Smooth muscle cell (in vitro differentiated cells): ENCODE data around the gene HOXC11. TPM values are rescaled to one million over a fixed set of nuclear protein-coding genes. Genes with fewer than 3 reads are reported as not detected.
A peak's percentile ranks its signal among the peaks of the same experiment; 100 is the strongest.

Experiments
- DNase-seq: peaks from one replicate; lab custom pipeline; 2025; ENCODE audit not compliant: unreplicated experiment; lab: John Stamatoyannopoulos, UW
- H2AFZ ChIP-seq: fragments of 200-600 bp; sonication (generic); 2 replicates; pipeline ENCODE4 v1.6.0; 2016; ENCODE audit warnings: antibody characterized with exemption, low read depth, mild to moderate bottlenecking
- H3F3A ChIP-seq: fragments of 200-600 bp; sonication (generic); 2 replicates; pipeline ENCODE4 v1.6.0; 2017; ENCODE audit warnings: antibody characterized with exemption, low read depth
- H3K27ac ChIP-seq: fragments of 200-600 bp; sonication (generic); 2 replicates; pipeline ENCODE4 v1.5.1; 2016; ENCODE audit warnings: low read depth, mild to moderate bottlenecking
- H3K27me3 ChIP-seq: fragments of 200-600 bp; sonication (generic); 2 replicates; pipeline ENCODE4 v1.6.1; 2016; ENCODE audit warnings: low read depth, mild to moderate bottlenecking
- H3K36me3 ChIP-seq: fragments of 200-600 bp; sonication (generic); 2 replicates; pipeline ENCODE4 v1.5.1; 2016; ENCODE audit warnings: low read depth
- H3K4me1 ChIP-seq: fragments of 200-600 bp; sonication (generic); 2 replicates; pipeline ENCODE4 v1.5.1; 2016; ENCODE audit warnings: low read depth
- H3K4me2 ChIP-seq: fragments of 200-600 bp; sonication (generic); 2 replicates; pipeline ENCODE4 v1.6.0; 2016; ENCODE audit warnings: mild to moderate bottlenecking
- H3K4me3 ChIP-seq: fragments of 200-600 bp; sonication (generic); 2 replicates; pipeline ENCODE4 v1.5.1; 2016; ENCODE audit warnings: mild to moderate bottlenecking
- H3K79me2 ChIP-seq: fragments of 200-600 bp; sonication (generic); 2 replicates; pipeline ENCODE4 v1.6.0; 2016; ENCODE audit warnings: low read depth, mild to moderate bottlenecking
- H3K9ac ChIP-seq: fragments of 200-600 bp; sonication (generic); 2 replicates; pipeline ENCODE4 v1.6.0; 2016; ENCODE audit warnings: low read depth
- H3K9me3 ChIP-seq: fragments of 200-600 bp; sonication (generic); replicated peaks from 2 replicates; pipeline ENCODE4 v1.5.1; 2016; ENCODE audit warnings: low read depth
- H4K20me1 ChIP-seq: fragments of 200-600 bp; sonication (generic); 2 replicates; pipeline ENCODE4 v1.6.0; 2016; ENCODE audit warnings: low read depth
- WGBS: methylation state at CpG from one replicate; pipeline ENCODE4 v1.1.7; 2016; ENCODE audit warnings: low lambda C conversion rate; 5-methylcytosine and 5-hydroxymethylcytosine counted together
- polyA plus RNA-seq: library from polyadenylated mRNA; unstranded; fragments of >200 nt; fragmentation: Nextera tagmentation; extraction: Ambion mirVana; gene quantifications from 2 replicates; pipeline ENCODE4 v1.2.1, GENCODE V29; 2016
- total RNA-seq: library from RNA; depleted of rRNA; stranded (reverse); fragments of >200 nt; gene quantifications from 2 replicates; pipeline ENCODE4 v1.2.3, GENCODE V29; 2014
- TF ChIP-seq, protein P1 (sequence below): fragments of 200-600 bp; sonication (generic); IDR thresholded peaks from 2 replicates; pipeline ENCODE4 v1.5.1; 2017; ENCODE audit warnings: borderline replicate concordance, mild to moderate bottlenecking, antibody characterized with exemption; ENCODE audit not compliant: insufficient read depth, poor library complexity, severe bottlenecking

HOXC11 gene
- total and polyA plus RNA-seq, 2 experiments from 2014 or later, result 0.23 to 0.27 TPM

DNA sequence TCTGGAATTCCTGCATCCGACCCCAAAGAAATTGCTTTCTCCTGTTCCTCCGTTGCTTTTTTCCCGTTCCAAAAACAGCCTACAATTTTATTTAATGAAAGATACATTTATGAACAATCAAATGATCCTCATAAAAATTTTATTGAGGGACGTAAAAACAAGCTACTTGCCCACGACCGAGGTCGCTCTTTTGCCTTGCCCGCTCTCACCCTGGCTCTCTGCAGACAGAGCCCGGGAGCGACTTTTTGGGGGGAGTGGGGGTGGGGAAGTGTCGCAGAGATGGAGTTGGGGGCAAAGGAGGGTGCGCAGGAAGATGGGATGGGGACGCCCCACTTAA is 25.9 kb downstream of the HOXC11 start:
- Histone ChIP-seq H3K4me3 (no peak overlapping the region), H3K9me3 (no peaks in the 10 kb centered on the region), H3K27ac (no peak overlapping the region), H3K36me3 (no peaks in the 10 kb centered on the region), H3K4me2 (no peak overlapping the region), H4K20me1 (no peaks in the 10 kb centered on the region), H3F3A (no peaks in the 10 kb centered on the region), H2AFZ (no peak overlapping the region), H3K27me3 (peaks cover 100% of the 10 kb centered on the region), H3K9ac (no peak overlapping the region), H3K79me2 (no peaks in the 10 kb centered on the region), H3K4me1 (peaks cover 7% of the 10 kb centered on the region)
- DNase-seq, result no peak
- 37% methylated on average over 13 of the region's 13 CpGs for WGBS
- TF ChIP-seq, protein P1, sequence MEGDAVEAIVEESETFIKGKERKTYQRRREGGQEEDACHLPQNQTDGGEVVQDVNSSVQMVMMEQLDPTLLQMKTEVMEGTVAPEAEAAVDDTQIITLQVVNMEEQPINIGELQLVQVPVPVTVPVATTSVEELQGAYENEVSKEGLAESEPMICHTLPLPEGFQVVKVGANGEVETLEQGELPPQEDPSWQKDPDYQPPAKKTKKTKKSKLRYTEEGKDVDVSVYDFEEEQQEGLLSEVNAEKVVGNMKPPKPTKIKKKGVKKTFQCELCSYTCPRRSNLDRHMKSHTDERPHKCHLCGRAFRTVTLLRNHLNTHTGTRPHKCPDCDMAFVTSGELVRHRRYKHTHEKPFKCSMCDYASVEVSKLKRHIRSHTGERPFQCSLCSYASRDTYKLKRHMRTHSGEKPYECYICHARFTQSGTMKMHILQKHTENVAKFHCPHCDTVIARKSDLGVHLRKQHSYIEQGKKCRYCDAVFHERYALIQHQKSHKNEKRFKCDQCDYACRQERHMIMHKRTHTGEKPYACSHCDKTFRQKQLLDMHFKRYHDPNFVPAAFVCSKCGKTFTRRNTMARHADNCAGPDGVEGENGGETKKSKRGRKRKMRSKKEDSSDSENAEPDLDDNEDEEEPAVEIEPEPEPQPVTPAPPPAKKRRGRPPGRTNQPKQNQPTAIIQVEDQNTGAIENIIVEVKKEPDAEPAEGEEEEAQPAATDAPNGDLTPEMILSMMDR, result no peak

DNA sequence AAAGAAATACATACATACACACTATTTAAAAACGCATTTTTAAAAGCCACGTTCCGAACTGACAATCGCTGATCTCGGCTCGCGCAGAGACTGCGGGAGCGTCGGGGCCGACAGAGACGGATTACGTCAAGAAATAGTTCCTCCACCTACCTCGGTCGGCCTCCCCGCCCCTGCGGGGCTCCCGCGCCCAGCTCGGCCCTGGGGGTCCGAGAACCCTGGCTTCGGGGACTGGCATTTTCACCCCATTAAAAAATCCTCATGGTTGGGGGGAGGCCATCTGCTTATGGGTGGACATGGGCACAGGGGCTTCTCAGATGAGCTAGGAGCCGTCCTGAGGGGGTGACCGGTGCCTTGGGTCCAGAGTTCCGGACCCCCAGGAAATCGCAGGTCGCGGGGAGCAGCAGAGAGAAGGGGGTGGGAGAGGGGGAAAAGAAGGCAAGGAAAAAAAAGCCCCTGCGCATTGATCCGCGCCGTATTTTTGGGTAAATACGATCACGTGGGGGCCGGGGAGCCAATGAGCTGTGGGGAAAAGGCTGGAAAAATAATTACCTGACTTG is 26.7 kb downstream of the HOXC11 start:
- H3K4me2 ChIP-seq, result peak overlapping the region; percentile 87
- H3K27me3 ChIP-seq, result peaks cover 100% of the 10 kb centered on the region
- no peaks in the 10 kb centered on the region for H4K20me1 ChIP-seq
- H3K9ac ChIP-seq, result peak overlapping the region; percentile 78
- H2AFZ ChIP-seq, result peak overlapping the region; percentile 83
- TF ChIP-seq, protein P1, result no peak
- no peak overlapping the region for H3K27ac ChIP-seq
- WGBS, result 5% methylated on average over 27 of the region's 35 CpGs
- H3K36me3 ChIP-seq, result no peaks in the 10 kb centered on the region
- DNase-seq, result no peak
- no peaks in the 10 kb centered on the region for H3K79me2 ChIP-seq
- H3F3A ChIP-seq, result no peaks in the 10 kb centered on the region
- peaks cover 7% of the 10 kb centered on the region for H3K4me1 ChIP-seq
- no peaks in the 10 kb centered on the region for H3K9me3 ChIP-seq
- peak overlapping the region; percentile 56 for H3K4me3 ChIP-seq

DNA sequence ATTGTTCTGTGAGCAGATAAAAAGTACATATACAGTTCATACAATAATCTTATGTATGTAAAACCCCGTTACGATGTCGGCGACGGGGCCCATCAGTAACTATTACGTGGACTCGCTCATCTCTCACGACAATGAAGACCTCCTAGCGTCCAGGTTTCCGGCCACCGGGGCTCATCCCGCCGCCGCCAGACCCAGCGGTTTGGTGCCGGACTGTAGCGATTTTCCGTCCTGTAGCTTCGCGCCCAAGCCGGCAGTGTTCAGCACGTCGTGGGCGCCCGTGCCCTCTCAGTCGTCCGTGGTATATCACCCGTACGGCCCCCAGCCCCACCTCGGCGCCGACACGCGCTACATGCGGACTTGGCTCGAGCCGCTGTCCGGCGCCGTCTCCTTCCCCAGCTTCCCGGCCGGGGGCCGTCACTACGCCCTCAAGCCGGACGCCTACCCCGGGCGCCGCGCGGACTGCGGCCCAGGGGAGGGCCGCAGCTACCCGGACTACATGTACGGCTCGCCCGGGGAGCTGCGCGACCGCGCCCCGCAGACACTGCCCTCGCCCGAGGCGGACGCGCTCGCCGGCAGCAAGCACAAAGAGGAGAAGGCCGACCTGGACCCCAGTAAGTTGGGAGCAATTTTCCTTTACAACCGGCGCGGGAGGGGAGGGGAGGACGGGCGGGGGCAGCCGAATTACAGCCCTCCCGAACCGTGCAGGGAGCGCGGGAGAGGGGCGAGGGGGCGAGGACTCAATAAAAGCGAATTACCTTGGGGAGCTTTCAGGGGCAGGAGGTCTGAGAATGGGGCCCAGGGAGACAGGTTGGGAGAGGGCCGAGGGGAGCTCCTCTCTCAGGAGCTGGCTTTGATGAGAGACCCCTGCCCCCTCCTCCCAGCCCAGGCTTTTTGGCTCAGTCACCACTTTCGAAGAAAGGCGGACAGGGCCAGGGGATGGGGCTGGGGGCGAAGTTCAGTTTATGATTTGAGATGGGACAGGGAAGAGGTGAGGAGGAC is 27.5 kb downstream of the HOXC11 start, which contains the start of gene HOXC9:
Gene HOXC9 (plus strand): TSS at position 46 of the 999 bp plus-strand sequence. CDS start 28 bp downstream, at position 74.
- 4% methylated on average over 78 of the region's 87 CpGs for WGBS
- Histone ChIP-seq H4K20me1 (no peaks in the 10 kb centered on the region), H3K27me3 (peaks cover 100% of the 10 kb centered on the region), H2AFZ (peak within 1 kb of the TSS; percentile 83), H3K27ac (no peak within 1 kb of the TSS), H3K9me3 (no peaks in the 10 kb centered on the region), H3K4me2 (peak within 1 kb of the TSS; percentile 87), H3K4me3 (peak within 1 kb of the TSS; percentile 56), H3K36me3 (no peaks in the 10 kb centered on the region), H3K79me2 (no peaks in the 10 kb centered on the region), H3K4me1 (peaks cover 7% of the 10 kb centered on the region), H3K9ac (peak within 1 kb of the TSS; percentile 78), H3F3A (no peaks in the 10 kb centered on the region)
- no peak for DNase-seq
- TF ChIP-seq, protein P1, result no peak
